HEK293 (cell line): ENCODE results near the gene HS3ST1.

ENCODE experiments used
- CTCF ChIA-PET: fragments of 350-600 bp; formaldehyde crosslinking; extraction: SDS; loops from one replicate; lab custom pipeline; 2021; ENCODE audit warnings: antibody characterized with exemption; lab: Yijun Ruan, JAX
- POLR2A ChIA-PET: fragments of 300-600 bp; formaldehyde crosslinking; extraction: SDS; loops from one replicate; lab custom pipeline; 2020; ENCODE audit warnings: antibody characterized with exemption, inconsistent platforms; lab: Yijun Ruan, JAX
- H3K27ac ChIP-seq: fragments of 200-500 bp; sonication (Bioruptor generic); 2 replicates; pipeline ENCODE4 v1.5.1; 2014; ENCODE audit warnings: low read depth, low read length, control low read depth, inconsistent platforms; ENCODE audit errors: extremely low read depth
- H3K36me3 ChIP-seq, 2 experiments: fragments of 200-500 bp in 1 of 2; sonication (Bioruptor generic) in 1 of 2; 1 replicate in 1 of 2; 2 replicates in 1 of 2; pipeline ENCODE4 v1.5.1; 2014 to 2017; ENCODE audit warnings: inconsistent platforms in 2 of 2, low read length in 2 of 2; ENCODE audit not compliant: control insufficient read depth in 2 of 2, insufficient read depth in 1 of 2
- H3K4me1 ChIP-seq: fragments of 200-500 bp; sonication (Bioruptor generic); 2 replicates; pipeline ENCODE4 v1.5.1; 2014; ENCODE audit warnings: mild to moderate bottlenecking, low read length, inconsistent platforms; ENCODE audit not compliant: control insufficient read depth, insufficient read depth
- H3K4me3 ChIP-seq: 2 replicates; pipeline ENCODE4 v1.5.1; 2011; ENCODE audit warnings: low read depth, mild to moderate bottlenecking, control low read depth, low read length, moderate library complexity
- H3K9me3 ChIP-seq: fragments of 200-500 bp; sonication (Bioruptor generic); 2 replicates; pipeline ENCODE4 v1.5.1; 2014; ENCODE audit warnings: low read depth, low read length, inconsistent platforms; ENCODE audit not compliant: control insufficient read depth, insufficient read depth
- BCL11B ChIP-seq: fragments of 450-650 bp; formaldehyde crosslinking; IDR thresholded peaks from 2 replicates; pipeline ENCODE4 v1.5.1; 2016; ENCODE audit warnings: low read depth, missing biosample characterization, missing genetic modification characterization
- GLIS2 ChIP-seq: fragments of 450-650 bp; formaldehyde crosslinking; IDR thresholded peaks from 2 replicates; pipeline ENCODE4 v1.5.1; 2016; ENCODE audit warnings: missing biosample characterization, missing genetic modification characterization
- KLF8 ChIP-seq: fragments of 450-650 bp; formaldehyde crosslinking; IDR thresholded peaks from 2 replicates; pipeline ENCODE4 v1.5.1; 2016; ENCODE audit warnings: missing biosample characterization, missing genetic modification characterization
- KLF9 ChIP-seq: fragments of 450-650 bp; formaldehyde crosslinking; IDR thresholded peaks from 2 replicates; pipeline ENCODE4 v1.5.1; 2016; ENCODE audit warnings: missing biosample characterization, missing genetic modification characterization, low read depth
- OVOL3 ChIP-seq: fragments of 450-650 bp; formaldehyde crosslinking; IDR thresholded peaks from 2 replicates; pipeline ENCODE4 v1.5.1; 2016; ENCODE audit warnings: missing biosample characterization, missing genetic modification characterization
- RBAK ChIP-seq: fragments of 450-650 bp; formaldehyde crosslinking; IDR thresholded peaks from 2 replicates; pipeline ENCODE4 v1.5.1; 2016; ENCODE audit warnings: missing biosample characterization, missing genetic modification characterization
- SCRT2 ChIP-seq: fragments of 450-650 bp; formaldehyde crosslinking; IDR thresholded peaks from 2 replicates; pipeline ENCODE4 v1.5.1; 2016; ENCODE audit warnings: missing biosample characterization, missing genetic modification characterization
- YY2 ChIP-seq: fragments of 450-650 bp; formaldehyde crosslinking; IDR thresholded peaks from 2 replicates; pipeline ENCODE4 v1.5.1; 2016; ENCODE audit warnings: missing biosample characterization, missing genetic modification characterization
- ZFP69B ChIP-seq: fragments of 450-650 bp; formaldehyde crosslinking; IDR thresholded peaks from 2 replicates; pipeline ENCODE4 v1.5.1; 2016; ENCODE audit warnings: missing biosample characterization, missing genetic modification characterization
- ZNF10 ChIP-seq: fragments of 450-650 bp; formaldehyde crosslinking; IDR thresholded peaks from 2 replicates; pipeline ENCODE4 v1.5.1; 2017; ENCODE audit warnings: missing biosample characterization, missing genetic modification characterization
- ZNF169 ChIP-seq: fragments of 450-650 bp; formaldehyde crosslinking; IDR thresholded peaks from 2 replicates; pipeline ENCODE4 v1.5.1; 2016; ENCODE audit warnings: missing biosample characterization, missing genetic modification characterization
- ZNF174 ChIP-seq: fragments of 450-650 bp; formaldehyde crosslinking; IDR thresholded peaks from 2 replicates; pipeline ENCODE4 v1.5.0; 2017; ENCODE audit warnings: missing biosample characterization, mild to moderate bottlenecking, missing genetic modification characterization
- ZNF211 ChIP-seq: fragments of 450-650 bp; formaldehyde crosslinking; IDR thresholded peaks from 2 replicates; pipeline ENCODE4 v1.5.1; 2016; ENCODE audit warnings: low read depth, missing biosample characterization, missing genetic modification characterization
- ZNF214 ChIP-seq: fragments of 450-650 bp; formaldehyde crosslinking; IDR thresholded peaks from 2 replicates; pipeline ENCODE4 v1.5.1; 2017; ENCODE audit warnings: missing biosample characterization, mild to moderate bottlenecking, missing genetic modification characterization, borderline replicate concordance
- ZNF23 ChIP-seq: fragments of 450-650 bp; formaldehyde crosslinking; IDR thresholded peaks from 2 replicates; pipeline ENCODE4 v1.5.1; 2016; ENCODE audit warnings: missing biosample characterization, missing genetic modification characterization, borderline replicate concordance
- ZNF239 ChIP-seq: fragments of 450-650 bp; formaldehyde crosslinking; IDR thresholded peaks from 2 replicates; pipeline ENCODE4 v1.5.1; 2016; ENCODE audit warnings: missing biosample characterization, missing genetic modification characterization
- ZNF324 ChIP-seq: fragments of 450-650 bp; formaldehyde crosslinking; IDR thresholded peaks from 2 replicates; pipeline ENCODE4 v1.5.1; 2016; ENCODE audit warnings: missing biosample characterization, missing genetic modification characterization
- ZNF548 ChIP-seq: fragments of 450-650 bp; formaldehyde crosslinking; IDR thresholded peaks from 2 replicates; pipeline ENCODE4 v1.5.1; 2016; ENCODE audit warnings: missing biosample characterization, missing genetic modification characterization
- ZNF585B ChIP-seq: fragments of 450-650 bp; formaldehyde crosslinking; IDR thresholded peaks from 2 replicates; pipeline ENCODE4 v1.5.1; 2016; ENCODE audit warnings: missing biosample characterization, missing genetic modification characterization
- ZNF660 ChIP-seq: fragments of 450-650 bp; IDR thresholded peaks from 2 replicates; pipeline ENCODE4 v1.5.1; 2018; ENCODE audit warnings: missing biosample characterization, mild to moderate bottlenecking, missing genetic modification characterization
- ZNF747 ChIP-seq: fragments of 450-650 bp; formaldehyde crosslinking; IDR thresholded peaks from 2 replicates; pipeline ENCODE4 v1.5.1; 2016; ENCODE audit warnings: missing biosample characterization, missing genetic modification characterization
- TF ChIP-seq, protein P1 (sequence below): fragments of 450-650 bp; formaldehyde crosslinking; IDR thresholded peaks from 2 replicates; pipeline ENCODE4 v1.5.0; 2017; ENCODE audit warnings: missing biosample characterization, missing genetic modification characterization, borderline replicate concordance
- TF ChIP-seq, protein P2 (sequence below): fragments of 450-650 bp; formaldehyde crosslinking; IDR thresholded peaks from 2 replicates; pipeline ENCODE4 v1.5.1; 2016; ENCODE audit warnings: missing biosample characterization, missing genetic modification characterization
- TF ChIP-seq, protein P3 (sequence below): fragments of 450-650 bp; formaldehyde crosslinking; IDR thresholded peaks from 2 replicates; pipeline ENCODE4 v1.5.1; 2016; ENCODE audit warnings: missing biosample characterization, missing genetic modification characterization
- TF ChIP-seq, protein P4 (sequence below): fragments of 450-650 bp; formaldehyde crosslinking; IDR thresholded peaks from 2 replicates; pipeline ENCODE4; 2016; ENCODE audit warnings: missing biosample characterization, missing genetic modification characterization
- TF ChIP-seq, protein P5 (sequence below): fragments of 450-650 bp; formaldehyde crosslinking; IDR thresholded peaks from 2 replicates; pipeline ENCODE4 v1.5.1; 2016; ENCODE audit warnings: missing biosample characterization, missing genetic modification characterization, borderline replicate concordance

HS3ST1 gene

DNA sequence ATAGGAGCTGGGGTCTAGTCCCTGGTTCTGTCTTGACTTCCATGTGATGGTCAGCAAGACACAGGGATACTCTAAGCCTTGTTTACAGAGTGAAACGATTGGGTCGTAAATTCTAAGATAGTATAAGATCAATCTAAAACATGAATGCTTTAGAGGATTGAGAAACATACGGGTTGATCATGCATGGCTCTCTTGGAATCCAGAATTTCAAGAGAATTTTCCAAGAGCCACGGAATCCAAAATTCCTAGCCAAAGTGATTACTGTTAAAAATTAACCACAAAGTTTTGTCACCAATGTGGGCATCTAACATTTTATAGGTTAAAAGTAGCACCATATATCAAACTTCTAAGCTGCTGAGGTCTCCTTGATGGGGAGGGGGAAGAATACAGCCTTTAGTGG is 16.5 kb downstream of the HS3ST1 start:
- H3K4me1 ChIP-seq = no peaks in the 10 kb centered on the region
- POLR2A ChIA-PET = no interaction called here
- CTCF ChIA-PET = no interaction called here

DNA sequence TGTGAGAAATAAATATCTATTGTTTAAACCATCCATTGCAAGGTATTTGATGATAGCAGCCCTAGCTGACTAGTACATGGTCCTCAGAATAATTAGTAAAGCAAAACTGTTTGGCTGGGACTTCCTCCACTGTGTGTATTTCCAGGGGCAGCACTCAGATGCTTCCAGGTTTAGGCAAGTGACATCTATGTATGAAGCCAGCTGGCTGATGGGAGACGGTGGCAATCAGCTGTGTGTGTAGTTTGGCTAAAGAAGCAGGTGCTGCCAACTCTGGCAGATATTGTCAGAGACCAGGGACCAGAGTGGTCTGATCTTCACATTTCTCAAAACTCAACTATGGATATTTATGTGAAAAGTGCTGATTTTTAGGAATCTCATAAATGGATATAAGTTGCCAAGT is 19.1 kb downstream of the HS3ST1 start:
- TF ChIP-seq SCRT2 (tag by site-specific recombination) (no peak), ZNF214 (tag by site-specific recombination) (no peak), BCL11B (no peak), ZNF10 (tag by site-specific recombination) (no peak), ZNF324 (tag by site-specific recombination) (no peak), ZNF548 (tag by site-specific recombination) (no peak), ZFP69B (tag by site-specific recombination) (no peak), ZNF23 (tag by site-specific recombination) (no peak)
- TF ChIP-seq, protein P1, sequence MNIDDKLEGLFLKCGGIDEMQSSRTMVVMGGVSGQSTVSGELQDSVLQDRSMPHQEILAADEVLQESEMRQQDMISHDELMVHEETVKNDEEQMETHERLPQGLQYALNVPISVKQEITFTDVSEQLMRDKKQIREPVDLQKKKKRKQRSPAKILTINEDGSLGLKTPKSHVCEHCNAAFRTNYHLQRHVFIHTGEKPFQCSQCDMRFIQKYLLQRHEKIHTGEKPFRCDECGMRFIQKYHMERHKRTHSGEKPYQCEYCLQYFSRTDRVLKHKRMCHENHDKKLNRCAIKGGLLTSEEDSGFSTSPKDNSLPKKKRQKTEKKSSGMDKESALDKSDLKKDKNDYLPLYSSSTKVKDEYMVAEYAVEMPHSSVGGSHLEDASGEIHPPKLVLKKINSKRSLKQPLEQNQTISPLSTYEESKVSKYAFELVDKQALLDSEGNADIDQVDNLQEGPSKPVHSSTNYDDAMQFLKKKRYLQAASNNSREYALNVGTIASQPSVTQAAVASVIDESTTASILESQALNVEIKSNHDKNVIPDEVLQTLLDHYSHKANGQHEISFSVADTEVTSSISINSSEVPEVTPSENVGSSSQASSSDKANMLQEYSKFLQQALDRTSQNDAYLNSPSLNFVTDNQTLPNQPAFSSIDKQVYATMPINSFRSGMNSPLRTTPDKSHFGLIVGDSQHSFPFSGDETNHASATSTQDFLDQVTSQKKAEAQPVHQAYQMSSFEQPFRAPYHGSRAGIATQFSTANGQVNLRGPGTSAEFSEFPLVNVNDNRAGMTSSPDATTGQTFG (tag by site-specific recombination) = no peak
- H3K27ac ChIP-seq = no peak overlapping the region
- H3K4me1 ChIP-seq = no peaks in the 10 kb centered on the region
- POLR2A ChIA-PET = no interaction called here
- H3K9me3 ChIP-seq = no peaks in the 10 kb centered on the region
- CTCF ChIA-PET = interaction anchor here (0.6 kb wide), 1 partner anchor 317 kb away, joined by 3 read pairs; no protein-coding TSS in a partner anchor
- H3K4me3 ChIP-seq = no peak overlapping the region
- no peaks in the 10 kb centered on the region for H3K36me3 ChIP-seq

More for the DNA sequence above, 16.5 kb downstream of the HS3ST1 start:
- TF ChIP-seq ZNF211 (tag by site-specific recombination) (no peak), ZNF239 (tag by site-specific recombination) (no peak), ZNF747 (tag by site-specific recombination) (no peak), OVOL3 (tag by site-specific recombination) (no peak), GLIS2 (tag by site-specific recombination) (no peak), ZNF660 (no peak), YY2 (no peak), ZNF585B (tag by site-specific recombination) (no peak), KLF9 (tag by site-specific recombination) (no peak), RBAK (tag by site-specific recombination) (no peak), ZNF174 (tag by site-specific recombination) (no peak), ZNF169 (tag by site-specific recombination) (no peak), KLF8 (no peak)
- TF ChIP-seq, protein P2, sequence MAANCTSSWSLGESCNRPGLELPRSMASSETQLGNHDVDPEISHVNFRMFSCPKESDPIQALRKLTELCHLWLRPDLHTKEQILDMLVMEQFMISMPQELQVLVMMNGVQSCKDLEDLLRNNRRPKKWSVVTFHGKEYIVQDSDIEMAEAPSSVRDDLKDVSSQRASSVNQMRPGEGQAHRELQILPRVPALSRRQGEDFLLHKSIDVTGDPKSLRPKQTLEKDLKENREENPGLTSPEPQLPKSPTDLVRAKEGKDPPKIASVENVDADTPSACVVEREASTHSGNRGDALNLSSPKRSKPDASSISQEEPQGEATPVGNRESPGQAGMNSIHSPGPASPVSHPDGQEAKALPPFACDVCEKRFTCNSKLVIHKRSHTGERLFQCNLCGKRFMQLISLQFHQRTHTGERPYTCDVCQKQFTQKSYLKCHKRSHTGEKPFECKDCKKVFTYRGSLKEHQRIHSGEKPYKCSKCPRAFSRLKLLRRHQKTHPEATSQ (tag by site-specific recombination) = no peak
- TF ChIP-seq, protein P3, sequence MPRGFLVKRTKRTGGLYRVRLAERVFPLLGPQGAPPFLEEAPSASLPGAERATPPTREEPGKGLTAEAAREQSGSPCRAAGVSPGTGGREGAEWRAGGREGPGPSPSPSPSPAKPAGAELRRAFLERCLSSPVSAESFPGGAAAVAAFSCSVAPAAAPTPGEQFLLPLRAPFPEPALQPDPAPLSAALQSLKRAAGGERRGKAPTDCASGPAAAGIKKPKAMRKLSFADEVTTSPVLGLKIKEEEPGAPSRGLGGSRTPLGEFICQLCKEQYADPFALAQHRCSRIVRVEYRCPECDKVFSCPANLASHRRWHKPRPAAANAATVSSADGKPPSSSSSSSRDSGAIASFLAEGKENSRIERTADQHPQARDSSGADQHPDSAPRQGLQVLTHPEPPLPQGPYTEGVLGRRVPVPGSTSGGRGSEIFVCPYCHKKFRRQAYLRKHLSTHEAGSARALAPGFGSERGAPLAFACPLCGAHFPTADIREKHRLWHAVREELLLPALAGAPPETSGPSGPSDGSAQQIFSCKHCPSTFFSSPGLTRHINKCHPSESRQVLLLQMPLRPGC (tag by site-specific recombination) = no peak
- TF ChIP-seq, protein P4, sequence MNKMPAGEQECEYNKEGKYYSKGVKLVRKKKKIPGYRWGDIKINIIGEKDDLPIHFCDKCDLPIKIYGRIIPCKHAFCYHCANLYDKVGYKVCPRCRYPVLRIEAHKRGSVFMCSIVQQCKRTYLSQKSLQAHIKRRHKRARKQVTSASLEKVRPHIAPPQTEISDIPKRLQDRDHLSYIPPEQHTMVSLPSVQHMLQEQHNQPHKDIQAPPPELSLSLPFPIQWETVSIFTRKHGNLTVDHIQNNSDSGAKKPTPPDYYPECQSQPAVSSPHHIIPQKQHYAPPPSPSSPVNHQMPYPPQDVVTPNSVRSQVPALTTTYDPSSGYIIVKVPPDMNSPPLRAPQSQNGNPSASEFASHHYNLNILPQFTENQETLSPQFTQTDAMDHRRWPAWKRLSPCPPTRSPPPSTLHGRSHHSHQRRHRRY (tag by site-specific recombination) = no peak
- TF ChIP-seq, protein P5, sequence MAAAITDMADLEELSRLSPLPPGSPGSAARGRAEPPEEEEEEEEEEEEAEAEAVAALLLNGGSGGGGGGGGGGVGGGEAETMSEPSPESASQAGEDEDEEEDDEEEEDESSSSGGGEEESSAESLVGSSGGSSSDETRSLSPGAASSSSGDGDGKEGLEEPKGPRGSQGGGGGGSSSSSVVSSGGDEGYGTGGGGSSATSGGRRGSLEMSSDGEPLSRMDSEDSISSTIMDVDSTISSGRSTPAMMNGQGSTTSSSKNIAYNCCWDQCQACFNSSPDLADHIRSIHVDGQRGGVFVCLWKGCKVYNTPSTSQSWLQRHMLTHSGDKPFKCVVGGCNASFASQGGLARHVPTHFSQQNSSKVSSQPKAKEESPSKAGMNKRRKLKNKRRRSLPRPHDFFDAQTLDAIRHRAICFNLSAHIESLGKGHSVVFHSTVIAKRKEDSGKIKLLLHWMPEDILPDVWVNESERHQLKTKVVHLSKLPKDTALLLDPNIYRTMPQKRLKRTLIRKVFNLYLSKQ (tag by site-specific recombination) = no peak
- Histone ChIP-seq H3K27ac (no peak overlapping the region), H3K9me3 (no peaks in the 10 kb centered on the region), H3K36me3 (no peaks in the 10 kb centered on the region), H3K4me3 (no peak overlapping the region)
